WERI-Rb-1 (cell line): ENCODE results near the gene NRXN2.

ENCODE experiments used
- DNase-seq: peaks from one replicate; pipeline ENCODE4 v3.0.0-alpha.2; 2020
- H3K27ac ChIP-seq: fragments of 250-450 bp; sonication (Bioruptor Pico); 2 replicates; pipeline ENCODE4 v1.5.1; 2020; ENCODE audit warnings: mild to moderate bottlenecking, moderate library complexity
- H3K27me3 ChIP-seq: fragments of 250-450 bp; sonication (Bioruptor Pico); 2 replicates; pipeline ENCODE4 v1.5.1; 2021; ENCODE audit warnings: mild to moderate bottlenecking, low read depth, moderate library complexity; ENCODE audit not compliant: insufficient read depth, severe bottlenecking
- H3K36me3 ChIP-seq: fragments of 250-450 bp; sonication (Bioruptor Pico); 2 replicates; pipeline ENCODE4 v1.5.1; 2020; ENCODE audit warnings: mild to moderate bottlenecking, moderate library complexity
- H3K4me3 ChIP-seq: 2 replicates; pipeline ENCODE4 v1.5.1; 2011; ENCODE audit warnings: low read depth, mild to moderate bottlenecking, control low read depth, low read length
- H3K9me3 ChIP-seq: fragments of 250-450 bp; sonication (Bioruptor Pico); 2 replicates; pipeline ENCODE4 v1.5.1; 2021; ENCODE audit warnings: mild to moderate bottlenecking, moderate library complexity; ENCODE audit not compliant: severe bottlenecking
- CTCF ChIP-seq: IDR thresholded peaks from 2 replicates; pipeline ENCODE4 v1.5.1; 2011; ENCODE audit warnings: low read depth, mild to moderate bottlenecking, control low read depth, inconsistent platforms, low read length

NRXN2 gene

GRCh38 chr11:64620381-64620971, 102.5 kb downstream of the NRXN2 start:
- no peak for TF ChIP-seq CTCF
- Histone ChIP-seq H3K4me3 (no peak overlapping the region), H3K27ac (no peak overlapping the region), H3K36me3 (peaks cover 14% of the 10 kb centered on the region), H3K27me3 (no peaks in the 10 kb centered on the region), H3K9me3 (no peaks in the 10 kb centered on the region)
- no peak for DNase-seq

GRCh38 chr11:64619811-64620380, 103.1 kb downstream of the NRXN2 start:
- Histone ChIP-seq H3K9me3 (no peaks in the 10 kb centered on the region), H3K27ac (no peak overlapping the region; the same call in 1 of the 2 replicates), H3K36me3 (peaks cover 8% of the 10 kb centered on the region), H3K27me3 (no peaks in the 10 kb centered on the region), H3K4me3 (no peak overlapping the region)
- no peak for TF ChIP-seq CTCF
- DNase-seq: peak; percentile 54

GRCh38 chr11:64619196-64619595, 103.8 kb downstream of the NRXN2 start:
- DNase-seq: no peak
- no peak overlapping the region for H3K4me3 ChIP-seq
- no peaks in the 10 kb centered on the region for H3K9me3 ChIP-seq
- H3K36me3 ChIP-seq: peaks cover 8% of the 10 kb centered on the region
- no peaks in the 10 kb centered on the region for H3K27me3 ChIP-seq
- no peak for TF ChIP-seq CTCF
- no peak overlapping the region; the same call in 1 of the 2 replicates for H3K27ac ChIP-seq

GRCh38 chr11:64616817-64617216, 106.2 kb downstream of the NRXN2 start:
- TF ChIP-seq CTCF: no peak
- no peak overlapping the region for H3K27ac ChIP-seq
- no peak for DNase-seq

GRCh38 chr11:64614917-64615316, 108.1 kb downstream of the NRXN2 start:
- TF ChIP-seq CTCF: no peak
- Histone ChIP-seq H3K27me3 (no peaks in the 10 kb centered on the region), H3K27ac (no peak overlapping the region), H3K9me3 (no peaks in the 10 kb centered on the region), H3K4me3 (no peak overlapping the region), H3K36me3 (no peaks in the 10 kb centered on the region; the same call in 1 of the 2 replicates)
- no peak for DNase-seq

More at GRCh38 chr11:64616817-64617216, 106.2 kb downstream of the NRXN2 start:
- H3K9me3 ChIP-seq: no peaks in the 10 kb centered on the region
- peaks cover 2% of the 10 kb centered on the region; the same call in 1 of the 2 replicates for H3K36me3 ChIP-seq
- H3K4me3 ChIP-seq: no peak overlapping the region
- no peaks in the 10 kb centered on the region for H3K27me3 ChIP-seq
